Fibroblast of skin of back (primary cell): Measurements from ENCODE around the gene TRPC4AP.

Experiments used
- DNase-seq: peaks from one replicate; pipeline ENCODE4 v3.0.0-alpha.2; 2013

TRPC4AP gene

DNA sequence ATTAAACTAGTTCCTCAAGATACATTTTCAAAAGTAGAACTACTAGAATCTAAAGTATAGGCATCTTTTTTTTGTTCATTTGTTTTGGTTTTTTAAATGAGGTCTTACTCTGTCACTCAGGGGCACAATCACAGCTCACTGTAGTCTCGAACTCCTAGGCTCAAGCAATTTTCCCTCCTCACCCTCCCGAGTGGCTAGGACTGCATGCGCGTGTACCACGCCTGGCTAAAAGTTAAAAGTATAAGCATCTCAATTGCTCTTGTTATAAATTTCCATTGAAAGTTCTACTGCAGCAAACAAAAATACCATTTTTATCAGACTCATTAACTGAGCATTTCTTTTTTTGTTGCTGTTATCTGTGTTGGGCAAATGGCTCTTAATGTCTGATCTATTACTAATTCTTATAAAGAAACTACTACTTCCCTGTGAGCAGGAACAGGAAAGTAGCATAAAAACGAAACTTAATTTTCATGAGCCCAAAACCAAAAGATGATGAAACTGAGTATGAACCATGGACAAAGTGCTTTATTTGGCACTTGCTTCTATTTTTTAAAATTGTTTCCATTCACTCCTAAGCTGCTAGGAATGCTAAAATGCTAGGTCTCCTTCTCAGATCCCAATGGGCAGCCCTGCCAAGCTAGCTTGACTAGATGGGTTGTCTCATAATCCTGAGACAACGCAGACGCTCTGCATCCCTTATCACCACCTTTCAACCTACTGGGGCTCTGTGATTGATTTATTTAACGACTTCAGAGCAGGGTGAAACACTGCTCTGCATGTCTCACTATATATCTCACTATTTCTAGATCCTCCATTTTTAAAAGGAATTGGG is 36.9 kb downstream of the TRPC4AP start:
- DNase-seq = peak; percentile 35

DNA sequence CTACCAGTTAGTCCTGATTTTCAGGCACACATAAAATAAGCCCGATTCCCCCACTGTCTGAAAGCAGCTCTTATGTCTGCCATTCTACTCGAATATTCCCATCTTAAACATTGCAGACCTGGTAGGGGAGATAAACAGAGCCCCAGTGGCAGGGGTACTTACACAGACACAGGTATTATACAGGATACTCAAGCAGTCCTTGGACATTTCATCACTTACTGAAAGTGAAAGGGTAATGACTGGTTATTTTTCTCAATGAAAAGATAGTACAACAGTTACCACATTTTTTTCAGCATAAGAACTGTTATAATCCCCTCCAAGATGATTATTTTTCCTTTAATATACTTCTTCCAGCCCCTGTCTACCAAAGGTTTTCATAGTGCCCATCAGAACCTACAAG is 37.8 kb downstream of the TRPC4AP start:
- DNase-seq = no peak

GRCh38 chr20:35052616-35053015 is 40.0 kb downstream of the TRPC4AP start:
- peak; percentile 77 for DNase-seq

- no peak for DNase-seq
Measured at GRCh38 chr20:35049776-35050352, 42.7 kb downstream of the TRPC4AP start.

DNA sequence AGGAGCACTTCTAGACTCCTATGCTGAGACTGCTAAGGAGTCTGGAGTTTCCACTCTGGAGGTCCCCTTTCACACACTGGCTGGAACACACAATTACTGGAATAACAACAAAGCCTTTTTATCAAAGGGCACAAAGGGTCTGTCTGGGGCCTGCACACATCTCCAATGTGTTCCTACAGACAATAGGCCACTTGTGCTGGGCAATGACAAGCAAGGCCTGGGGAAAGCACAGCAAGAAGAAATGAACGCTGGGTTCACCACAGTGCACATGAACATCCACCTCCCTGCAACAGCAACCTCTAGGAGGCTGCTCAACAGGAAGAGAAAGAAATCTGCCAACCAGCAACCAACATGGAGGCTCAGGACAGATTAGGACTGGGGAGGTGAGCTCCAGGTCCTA is 43.9 kb downstream of the TRPC4AP start:
- no peak for DNase-seq

DNA sequence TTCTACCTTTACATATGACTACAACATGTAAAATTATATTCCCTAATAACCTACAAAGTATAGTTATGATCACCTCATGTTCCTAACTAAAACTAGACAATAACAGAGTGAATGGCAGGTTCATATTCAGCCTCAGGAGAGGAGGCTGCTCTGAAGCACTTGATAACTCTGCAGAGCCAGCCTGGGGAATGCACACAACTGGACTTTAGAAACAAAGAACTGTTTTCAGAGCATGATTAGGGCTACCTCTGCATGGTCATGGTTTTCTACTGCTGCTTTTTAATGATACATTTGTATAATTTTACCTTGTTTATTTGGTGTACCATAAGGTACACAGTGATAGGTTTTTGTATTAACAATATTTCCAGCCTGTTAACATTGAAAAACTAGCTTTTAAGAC is 50.3 kb downstream of the TRPC4AP start:
- DNase-seq = no peak

DNA sequence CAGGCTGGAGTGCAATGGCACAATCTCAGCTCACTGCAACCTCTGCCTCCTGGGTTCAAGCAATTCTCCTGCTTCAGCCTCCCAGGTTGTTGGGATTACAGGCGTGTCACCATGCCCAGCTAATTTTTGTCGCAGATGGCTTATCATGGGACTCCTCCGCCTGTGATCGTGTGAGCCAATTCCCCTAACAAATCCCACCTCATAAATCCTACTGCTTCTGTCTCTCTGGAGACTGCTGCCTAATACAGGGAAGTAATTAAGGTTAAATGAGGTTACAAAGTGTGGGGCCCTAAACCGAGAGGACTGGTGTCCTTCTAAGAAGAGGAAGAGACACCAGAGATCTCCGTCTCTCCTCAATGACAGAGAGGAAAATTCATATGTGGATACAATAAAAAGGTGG is 52.0 kb downstream of the TRPC4AP start:
- DNase-seq = no peak

DNA sequence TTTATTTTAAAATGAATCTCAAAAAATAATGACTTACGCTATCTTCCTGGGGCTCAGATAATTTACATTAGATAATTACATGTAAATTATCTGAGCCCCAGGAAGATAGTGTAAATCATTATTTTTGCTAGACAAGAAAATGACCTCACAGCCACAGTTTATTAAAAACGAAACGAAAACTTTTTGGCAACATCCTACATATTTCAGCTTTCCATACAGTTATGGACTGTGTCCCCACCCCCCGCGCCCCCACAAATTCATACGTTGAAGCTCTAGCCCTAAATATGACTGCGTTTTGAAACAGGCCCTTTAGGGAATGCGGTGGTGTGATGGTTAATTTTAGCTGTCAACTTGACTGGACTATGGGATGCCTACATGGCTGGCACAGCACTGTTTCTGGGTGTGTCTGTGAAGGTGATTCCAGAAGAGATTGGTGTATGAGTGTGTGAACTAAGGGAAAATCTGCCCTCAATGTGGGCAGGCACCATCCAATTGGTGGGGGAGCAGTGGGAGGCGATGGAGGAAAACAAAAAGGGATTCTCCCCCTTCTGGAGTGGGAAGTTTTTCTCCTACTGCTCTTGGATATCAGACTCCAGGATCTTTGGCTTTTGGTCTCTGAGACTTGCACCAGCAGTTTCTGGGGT is 52.6 kb downstream of the TRPC4AP start:
- DNase-seq = no peak

GRCh38 chr20:35039146-35039545 is 53.5 kb downstream of the TRPC4AP start:
- DNase-seq = no peak

DNA sequence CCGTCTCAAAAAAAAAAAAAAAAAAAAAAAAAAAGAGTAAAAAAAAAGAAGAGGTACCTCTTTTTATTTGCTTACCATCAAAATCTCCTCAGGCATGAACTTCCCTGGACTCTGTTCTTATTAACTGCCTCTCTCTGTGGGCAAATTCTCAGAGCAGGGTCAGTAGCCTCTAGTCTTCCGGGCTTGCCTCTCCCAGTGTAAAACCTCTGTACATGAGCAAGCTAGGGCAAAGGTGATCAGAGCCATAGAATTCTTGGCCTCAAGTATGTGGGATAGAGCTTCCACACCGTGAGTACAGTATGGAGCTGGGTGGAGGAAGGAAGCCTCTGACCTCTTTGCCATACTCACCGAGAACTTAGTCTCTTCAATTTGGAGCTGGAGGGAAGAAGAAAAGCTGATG is 58.5 kb downstream of the TRPC4AP start:
- DNase-seq = no peak

DNA sequence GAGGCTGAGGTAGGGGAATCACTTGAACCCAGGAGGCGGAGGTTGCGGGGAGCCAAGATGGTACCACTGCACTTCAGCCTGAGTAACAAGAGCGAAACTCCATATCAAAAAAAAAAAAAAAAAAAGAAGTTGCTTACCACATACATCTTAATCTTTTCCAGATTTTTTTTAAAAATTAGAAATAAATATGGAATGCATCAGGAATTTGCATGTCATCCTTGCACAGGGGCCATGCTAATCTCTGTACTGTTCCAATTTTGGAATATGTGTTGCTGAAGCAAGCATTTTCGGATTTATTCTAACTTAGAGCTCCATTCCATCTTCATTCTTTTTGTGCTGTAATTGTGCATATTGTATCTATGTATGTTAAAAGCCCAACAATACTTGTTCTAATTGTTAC is 62.5 kb downstream of the TRPC4AP start:
- DNase-seq = peak; percentile 3

DNA sequence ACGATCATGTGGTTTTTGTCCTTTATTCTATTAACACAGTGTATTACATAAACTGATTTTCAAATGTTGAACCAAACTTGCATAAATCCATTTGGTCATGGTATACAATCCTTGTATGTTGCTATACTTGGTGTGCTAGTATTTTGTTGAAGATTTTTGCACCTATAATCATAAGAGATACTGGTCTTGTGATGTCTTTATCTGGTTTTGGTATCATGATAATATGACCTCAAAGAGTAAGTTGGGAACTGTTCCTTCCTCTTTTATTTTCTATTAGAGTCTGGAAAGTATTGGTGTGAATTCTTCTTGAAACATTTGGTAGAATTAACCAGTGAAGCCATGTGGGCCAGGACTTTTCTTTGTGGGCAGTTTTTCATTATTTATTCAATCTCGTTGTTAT is 65.3 kb downstream of the TRPC4AP start:
- no peak for DNase-seq

GRCh38 chr20:35025116-35025515 is 67.5 kb downstream of the TRPC4AP start:
- no peak for DNase-seq

GRCh38 chr20:35023624-35024023 is 69.0 kb downstream of the TRPC4AP start:
- DNase-seq = no peak

DNA sequence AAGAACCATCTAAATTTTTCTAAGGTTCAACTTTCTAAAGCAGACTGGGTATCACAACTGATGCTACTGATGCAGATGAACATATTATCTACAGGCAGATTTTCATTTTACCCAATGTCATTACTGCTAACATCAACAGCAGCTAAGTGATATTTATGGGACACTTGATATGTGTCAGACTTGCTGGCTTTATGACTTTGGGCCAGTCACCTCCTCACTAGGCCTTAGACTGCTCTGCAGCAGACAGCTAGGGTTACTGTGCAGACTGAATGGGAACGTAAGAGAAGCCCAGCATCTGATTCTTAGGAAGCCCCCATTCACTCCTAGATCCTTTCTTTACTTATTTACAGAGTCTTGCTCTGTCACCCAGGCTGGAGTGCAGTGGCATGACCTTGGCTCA is 70.8 kb downstream of the TRPC4AP start:
- DNase-seq = no peak

DNA sequence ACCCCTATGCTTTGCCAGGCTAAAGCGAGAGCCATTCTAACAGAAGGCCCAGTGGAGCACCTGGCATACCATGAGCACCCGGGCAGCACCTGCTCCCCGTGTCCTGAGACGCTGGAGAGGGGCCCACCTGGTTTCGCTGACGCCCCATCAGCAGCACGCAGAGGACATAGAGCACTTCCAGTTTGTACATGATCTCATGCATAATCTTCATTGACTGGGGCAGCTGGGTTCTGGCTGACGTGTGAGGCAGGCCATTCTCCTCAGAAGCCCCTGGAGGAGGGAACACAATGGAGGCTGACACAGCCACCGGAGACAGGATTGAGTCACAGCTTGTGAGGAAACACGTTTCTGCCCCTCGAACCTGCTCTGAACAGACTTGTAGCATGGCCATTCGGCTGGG is 71.5 kb downstream of the TRPC4AP start:
- no peak for DNase-seq

DNA sequence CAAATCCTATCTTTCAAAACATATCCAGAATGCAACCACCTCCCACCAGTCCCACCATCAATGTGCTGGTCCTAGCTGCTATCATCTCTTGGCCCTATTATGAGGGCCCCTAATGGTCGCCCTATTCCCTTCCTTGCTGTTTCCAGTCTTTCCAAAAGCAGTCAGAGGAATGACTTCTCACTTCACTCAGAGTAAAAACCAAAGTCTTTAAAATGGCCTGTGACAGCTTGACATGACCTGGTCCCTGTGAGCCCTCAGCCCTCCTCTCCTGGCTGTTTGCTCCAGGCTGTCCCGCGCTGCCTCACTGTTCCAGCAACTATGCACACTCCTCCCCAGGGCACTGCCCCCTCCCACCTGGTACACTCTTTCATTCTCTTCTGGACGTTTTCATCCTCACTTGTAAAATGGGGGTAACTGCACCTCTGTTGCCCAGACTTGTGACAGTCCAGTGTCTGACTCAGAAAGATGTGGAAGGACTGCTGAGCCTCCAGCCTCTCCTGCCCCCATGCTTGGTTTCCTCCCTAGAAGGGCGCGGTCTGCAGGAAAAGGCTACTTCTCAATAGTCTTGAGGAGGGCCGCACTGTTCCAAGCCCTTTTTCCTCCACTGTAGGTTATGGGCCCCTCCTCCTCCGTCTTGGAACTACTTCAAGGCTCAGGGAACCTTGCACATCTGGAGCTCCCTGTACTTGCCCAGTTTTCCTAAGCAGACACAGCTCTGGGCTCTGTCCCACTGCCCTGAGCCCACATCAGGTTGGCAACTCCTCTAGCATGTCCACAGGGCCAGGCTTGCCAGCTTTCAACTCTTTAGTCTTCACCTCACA is 72.3 kb downstream of the TRPC4AP start:
- DNase-seq = no peak

DNA sequence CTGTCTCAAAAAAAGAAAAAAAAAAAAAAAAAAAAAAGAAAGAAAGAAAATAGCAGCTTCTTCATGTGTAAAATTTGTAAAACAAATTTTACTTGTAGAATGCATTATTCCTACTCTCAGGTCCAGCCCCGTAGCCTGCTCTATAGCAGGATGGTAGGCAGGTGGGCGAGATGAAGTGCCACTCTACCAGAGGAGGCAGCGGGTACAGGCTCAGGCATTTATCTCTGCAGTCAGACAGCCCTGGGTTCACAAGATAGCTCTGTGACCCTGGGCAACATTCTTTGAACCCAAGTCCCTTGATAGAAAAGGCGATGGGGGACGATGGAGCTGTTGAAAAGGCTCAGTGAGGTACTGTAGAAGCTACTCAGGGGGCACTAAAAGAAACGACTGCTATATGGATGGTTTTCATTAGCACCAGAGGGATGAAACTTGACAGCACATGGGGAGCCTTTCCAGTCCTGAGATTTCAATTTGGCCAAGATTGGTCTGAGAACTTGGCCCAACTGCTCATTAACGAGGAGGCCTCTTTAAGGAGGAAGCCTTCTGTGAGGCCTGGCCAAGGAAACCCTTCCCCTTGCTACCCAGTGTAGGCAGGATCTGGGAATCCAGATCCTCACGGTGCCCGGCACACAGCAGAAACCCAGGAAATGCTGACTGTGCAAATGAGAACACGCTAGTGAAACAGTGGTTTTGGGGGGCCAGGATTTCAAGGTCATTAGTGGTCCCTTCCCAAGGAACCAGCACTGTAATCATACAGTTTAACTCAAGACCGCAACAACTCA is 73.8 kb downstream of the TRPC4AP start:
- no peak for DNase-seq

DNA sequence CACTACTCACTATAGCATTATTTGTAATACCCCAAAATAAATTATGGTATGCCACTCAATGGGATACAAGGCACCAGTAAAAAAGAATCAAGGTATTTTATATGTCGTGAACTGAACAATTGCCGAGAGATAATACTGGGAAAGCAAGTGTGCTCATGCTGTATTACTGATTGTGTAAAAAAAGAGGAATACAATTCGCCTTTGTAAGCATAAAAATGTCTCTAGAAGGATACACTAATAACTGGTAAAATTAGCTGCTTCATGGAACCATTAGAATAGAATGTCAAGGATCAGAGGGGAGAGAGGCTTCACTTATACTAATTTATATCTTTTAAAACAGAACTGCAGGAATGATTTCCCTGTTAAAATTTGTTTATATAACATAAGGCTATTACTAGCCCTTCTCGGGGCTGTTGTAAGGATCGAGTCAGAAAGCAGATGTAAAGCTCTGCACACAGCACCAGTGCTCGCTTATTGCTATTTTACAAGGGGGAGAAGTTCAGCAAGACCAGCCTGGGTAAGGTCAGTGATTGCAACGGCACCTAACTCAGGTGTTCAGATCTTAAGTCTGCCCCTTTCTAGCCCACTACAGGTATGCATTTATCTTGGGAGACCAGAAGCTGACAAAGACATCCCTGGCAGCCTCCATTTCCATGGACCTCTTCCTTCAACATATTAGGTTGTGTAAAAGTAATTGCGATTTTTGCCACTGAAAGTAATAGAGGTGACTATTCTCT is 75.3 kb downstream of the TRPC4AP start:
- no peak for DNase-seq

GRCh38 chr20:35015863-35016193 is 76.8 kb downstream of the TRPC4AP start:
- no peak for DNase-seq

- no peak for DNase-seq
Measured at GRCh38 chr20:35014537-35014936, 78.1 kb downstream of the TRPC4AP start.
